Measurements from ENCODE around the gene GRK5.

DNA sequence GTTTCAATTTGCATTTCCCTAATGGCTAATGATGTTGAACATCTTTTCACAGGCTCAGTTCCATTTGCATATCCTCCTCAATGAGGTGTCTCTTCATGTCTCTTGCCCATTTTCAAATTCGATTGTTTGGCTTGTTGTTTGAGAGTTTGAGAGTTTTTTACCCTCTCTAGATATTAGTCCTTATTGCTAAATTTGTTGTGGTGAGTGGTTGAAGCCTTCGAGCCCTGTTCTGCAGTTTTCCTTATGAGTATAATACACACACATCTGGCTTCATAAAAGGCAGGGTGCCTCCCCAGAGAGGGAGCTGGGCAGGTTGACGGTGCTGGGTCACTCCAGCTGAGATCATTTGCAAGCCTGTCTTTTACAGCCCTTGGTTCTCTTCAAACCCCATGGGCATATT, 270.1 kb downstream of the GRK5 start:
- TF ChIP-seq, protein P1, sequence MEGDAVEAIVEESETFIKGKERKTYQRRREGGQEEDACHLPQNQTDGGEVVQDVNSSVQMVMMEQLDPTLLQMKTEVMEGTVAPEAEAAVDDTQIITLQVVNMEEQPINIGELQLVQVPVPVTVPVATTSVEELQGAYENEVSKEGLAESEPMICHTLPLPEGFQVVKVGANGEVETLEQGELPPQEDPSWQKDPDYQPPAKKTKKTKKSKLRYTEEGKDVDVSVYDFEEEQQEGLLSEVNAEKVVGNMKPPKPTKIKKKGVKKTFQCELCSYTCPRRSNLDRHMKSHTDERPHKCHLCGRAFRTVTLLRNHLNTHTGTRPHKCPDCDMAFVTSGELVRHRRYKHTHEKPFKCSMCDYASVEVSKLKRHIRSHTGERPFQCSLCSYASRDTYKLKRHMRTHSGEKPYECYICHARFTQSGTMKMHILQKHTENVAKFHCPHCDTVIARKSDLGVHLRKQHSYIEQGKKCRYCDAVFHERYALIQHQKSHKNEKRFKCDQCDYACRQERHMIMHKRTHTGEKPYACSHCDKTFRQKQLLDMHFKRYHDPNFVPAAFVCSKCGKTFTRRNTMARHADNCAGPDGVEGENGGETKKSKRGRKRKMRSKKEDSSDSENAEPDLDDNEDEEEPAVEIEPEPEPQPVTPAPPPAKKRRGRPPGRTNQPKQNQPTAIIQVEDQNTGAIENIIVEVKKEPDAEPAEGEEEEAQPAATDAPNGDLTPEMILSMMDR (IDR thresholded peaks at IDR 0.05; ENCODE audit: insufficient read depth, low read length, poor library complexity, severe bottlenecking), result no peak
- TF ChIP-seq EZH2phosphoT487 (conservative IDR thresholded peaks at IDR 0.05; ENCODE audit: low read length), result no peak
